ENCODE data around the gene ZNF780A.

DNA sequence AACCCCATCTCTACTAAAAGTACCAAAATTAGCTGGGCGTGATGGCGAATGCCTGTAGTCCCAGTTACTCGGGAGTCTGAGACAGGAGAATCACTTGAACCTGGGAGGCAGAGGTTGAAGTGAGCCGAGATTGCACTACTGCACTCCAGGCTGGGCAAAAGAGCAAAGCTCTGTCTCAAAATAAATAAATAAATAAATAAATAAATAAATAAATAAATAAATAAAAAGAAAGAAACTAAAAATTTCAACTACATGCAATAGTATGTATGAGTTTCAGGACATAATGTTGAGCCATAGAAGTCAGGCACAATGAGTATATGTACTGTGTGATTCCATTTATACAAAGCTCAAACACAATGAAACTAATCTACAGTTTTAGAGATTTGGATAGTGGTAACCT is 12.9 kb upstream of the ZNF780A start:
- TF ChIP-seq, protein P1, sequence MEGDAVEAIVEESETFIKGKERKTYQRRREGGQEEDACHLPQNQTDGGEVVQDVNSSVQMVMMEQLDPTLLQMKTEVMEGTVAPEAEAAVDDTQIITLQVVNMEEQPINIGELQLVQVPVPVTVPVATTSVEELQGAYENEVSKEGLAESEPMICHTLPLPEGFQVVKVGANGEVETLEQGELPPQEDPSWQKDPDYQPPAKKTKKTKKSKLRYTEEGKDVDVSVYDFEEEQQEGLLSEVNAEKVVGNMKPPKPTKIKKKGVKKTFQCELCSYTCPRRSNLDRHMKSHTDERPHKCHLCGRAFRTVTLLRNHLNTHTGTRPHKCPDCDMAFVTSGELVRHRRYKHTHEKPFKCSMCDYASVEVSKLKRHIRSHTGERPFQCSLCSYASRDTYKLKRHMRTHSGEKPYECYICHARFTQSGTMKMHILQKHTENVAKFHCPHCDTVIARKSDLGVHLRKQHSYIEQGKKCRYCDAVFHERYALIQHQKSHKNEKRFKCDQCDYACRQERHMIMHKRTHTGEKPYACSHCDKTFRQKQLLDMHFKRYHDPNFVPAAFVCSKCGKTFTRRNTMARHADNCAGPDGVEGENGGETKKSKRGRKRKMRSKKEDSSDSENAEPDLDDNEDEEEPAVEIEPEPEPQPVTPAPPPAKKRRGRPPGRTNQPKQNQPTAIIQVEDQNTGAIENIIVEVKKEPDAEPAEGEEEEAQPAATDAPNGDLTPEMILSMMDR (IDR thresholded peaks at IDR 0.05) = no peak
- TF ChIP-seq POLR2A (IDR thresholded peaks at IDR 0.05) = no peak
- TF ChIP-seq POLR2AphosphoS5 (IDR thresholded peaks at IDR 0.05) = no peak

All from suprapubic skin (tissue), 4 donors.